Measurements from ENCODE around the gene MRPL32. TPM values are rescaled to one million over a fixed set of nuclear protein-coding genes. Genes with fewer than 3 reads are reported as not detected.

MRPL32 gene
- total RNA-seq, 1 experiment from 2014 or later = 101 TPM

GRCh38 chr7:42914009-42914408 lies 18.2 kb upstream of the MRPL32 start:
- H3K14ac ChIP-seq (ENCODE audit: insufficient read depth, low read length) = no peak overlapping the region
- H3K27me3 ChIP-seq (ENCODE audit: insufficient read depth, low read length) = no peaks in the 10 kb centered on the region
- H2BK20ac ChIP-seq (ENCODE audit: low read depth, low read length, poor library complexity, severe bottlenecking) = no peak overlapping the region
- peaks cover 36 to 41% of the 10 kb centered on the region in 2 experiments for H3K4me1 Mint-ChIP-seq
- H4K20me1 ChIP-seq (ENCODE audit: control insufficient read depth, insufficient read depth, insufficient read length) = no peaks in the 10 kb centered on the region
- no peak overlapping the region for H3K56ac ChIP-seq (ENCODE audit: insufficient read length, low read depth, low read length)
- no peak overlapping the region for H3K4me2 ChIP-seq (ENCODE audit: insufficient read depth, insufficient read length, low read length)
- H2BK12ac ChIP-seq (ENCODE audit: insufficient read length, low read depth, low read length) = no peak overlapping the region
- no peak overlapping the region for H2AK5ac ChIP-seq (ENCODE audit: insufficient read length, low read length)
- no peaks in the 10 kb centered on the region for H3K9me3 ChIP-seq (ENCODE audit: control insufficient read depth, low read depth, low read length)
- H3K79me1 ChIP-seq (ENCODE audit: insufficient read depth, low read depth, low read length, poor library complexity, severe bottlenecking) = no peaks in the 10 kb centered on the region
- H3K9ac ChIP-seq (ENCODE audit: extremely low read depth, insufficient read length, low read length) = no peak overlapping the region
- no peak overlapping the region for H3K4ac ChIP-seq (ENCODE audit: low read depth, low read length)
- H3K27ac ChIP-seq (ENCODE audit: insufficient read length, low read depth, low read length) = no peak overlapping the region
- H2BK15ac ChIP-seq (ENCODE audit: low read depth, low read length) = no peak overlapping the region
- peaks cover 3% of the 10 kb centered on the region; the same call in 1 of the 2 replicates for H3K79me2 ChIP-seq (ENCODE audit: insufficient read depth, low read length)
- no peak overlapping the region for H3K23ac ChIP-seq (ENCODE audit: insufficient read length, low read depth, low read length)
- no peak overlapping the region for H3K18ac ChIP-seq (ENCODE audit: insufficient read length, low read depth, low read length)
- whole genome bisulfite sequencing (ENCODE audit: extremely low coverage, insufficient read length, low lambda C conversion rate) = no CpG with 5 or more reads among the region's 6 CpGs
- H2AFZ ChIP-seq (ENCODE audit: low read length) = no peak overlapping the region
- no peak overlapping the region for H4K5ac ChIP-seq (ENCODE audit: insufficient read length, low read depth, low read length)
- no peak overlapping the region for H3T11ph ChIP-seq (ENCODE audit: low read length)
- H3K36me3 Mint-ChIP-seq (ENCODE audit: insufficient read depth in 1 of 3, low read depth in 3 of 3) = peaks cover 15 to 60% (median 49%) of the 10 kb centered on the region in 3 experiments; a peak in 6 of 7 replicates
- H2BK120ac ChIP-seq (ENCODE audit: low read depth, low read length, poor library complexity, severe bottlenecking) = no peak overlapping the region
- no peak for TF ChIP-seq CTCF (conservative IDR thresholded peaks at IDR 0.05)
- DNase-seq = no peak
- H3K27me3 Mint-ChIP-seq (ENCODE audit: low read depth) = no peaks in the 10 kb centered on the region
- no peak overlapping the region for H2BK5ac ChIP-seq (ENCODE audit: insufficient read length, low read length)
- H3K23me2 ChIP-seq (ENCODE audit: insufficient read length, low read depth, low read length, poor library complexity, severe bottlenecking) = peaks cover 9% of the 10 kb centered on the region
- no peaks in the 10 kb centered on the region; a peak in 1 of 5 replicates for H3K9me3 Mint-ChIP-seq
- no peak overlapping the region for H4K8ac ChIP-seq (replicated peaks; ENCODE audit: insufficient read length, low read depth, low read length)
- no peak overlapping the region for H3K4me3 Mint-ChIP-seq
- H3K27ac Mint-ChIP-seq = peak overlapping the region in 1 of 3 experiments; percentile 59; a peak in 2 of 7 replicates
- peaks cover 12% of the 10 kb centered on the region for H3K4me1 ChIP-seq (ENCODE audit: insufficient read depth, low read length)
- H4K91ac ChIP-seq (ENCODE audit: insufficient read length, low read depth, low read length) = no peak overlapping the region

Measured in H9 (cell line).